T-helper 17 cell (primary cell): Measurements from ENCODE around the gene GLS. TPM values are rescaled to one million over a fixed set of nuclear protein-coding genes. Genes with fewer than 3 reads are reported as not detected.

ENCODE experiments used
- ATAC-seq: fragments of 150-1000 bp; cut with Tn5 transposase; 2 replicates; pipeline ENCODE4 v1.10.0; 2021; ENCODE audit warnings: mild to moderate bottlenecking, moderate library complexity
- DNase-seq, 3 donors: peaks; one replicate each; pipeline versions ENCODE4 v3.0.0 to v3.0.0-alpha.2; 2020 to 2021
- H3K9me3 ChIP-seq: one replicate; pipeline ENCODE4 v1.7.0; 2013; ENCODE audit warnings: low read length, mild to moderate bottlenecking; ENCODE audit not compliant: control insufficient read depth, poor library complexity, severe bottlenecking
- H3K27ac Mint-ChIP-seq: one replicate; pipeline ENCODE4 v1.8.0; 2022; ENCODE audit warnings: mild to moderate bottlenecking, moderate library complexity, mixed read lengths
- H3K27me3 Mint-ChIP-seq: one replicate; pipeline ENCODE4 v1.8.0; 2022; ENCODE audit warnings: mixed read lengths
- H3K36me3 Mint-ChIP-seq: one replicate; pipeline ENCODE4 v1.8.0; 2022; ENCODE audit warnings: low read depth, mixed read lengths
- H3K4me1 Mint-ChIP-seq: one replicate; pipeline ENCODE4 v1.8.0; 2022; ENCODE audit warnings: mild to moderate bottlenecking, mixed read lengths
- H3K4me3 Mint-ChIP-seq: one replicate; pipeline ENCODE4 v1.8.0; 2022; ENCODE audit warnings: mild to moderate bottlenecking, moderate library complexity, mixed read lengths
- total RNA-seq, 4 donors: library from RNA in 2 of 4; stranded (reverse) in 2 of 4; gene quantifications; one replicate each; pipeline ENCODE4 v1.2.3 and lab custom pipeline; 2022 to 2026

Gene GLS
- total RNA-seq (100 to 1,000 TPM; 264 to 292 TPM), total RNA-seq (lab: John Stamatoyannopoulos, UW) (240 to 315 reads per million in 2 donors)

DNA sequence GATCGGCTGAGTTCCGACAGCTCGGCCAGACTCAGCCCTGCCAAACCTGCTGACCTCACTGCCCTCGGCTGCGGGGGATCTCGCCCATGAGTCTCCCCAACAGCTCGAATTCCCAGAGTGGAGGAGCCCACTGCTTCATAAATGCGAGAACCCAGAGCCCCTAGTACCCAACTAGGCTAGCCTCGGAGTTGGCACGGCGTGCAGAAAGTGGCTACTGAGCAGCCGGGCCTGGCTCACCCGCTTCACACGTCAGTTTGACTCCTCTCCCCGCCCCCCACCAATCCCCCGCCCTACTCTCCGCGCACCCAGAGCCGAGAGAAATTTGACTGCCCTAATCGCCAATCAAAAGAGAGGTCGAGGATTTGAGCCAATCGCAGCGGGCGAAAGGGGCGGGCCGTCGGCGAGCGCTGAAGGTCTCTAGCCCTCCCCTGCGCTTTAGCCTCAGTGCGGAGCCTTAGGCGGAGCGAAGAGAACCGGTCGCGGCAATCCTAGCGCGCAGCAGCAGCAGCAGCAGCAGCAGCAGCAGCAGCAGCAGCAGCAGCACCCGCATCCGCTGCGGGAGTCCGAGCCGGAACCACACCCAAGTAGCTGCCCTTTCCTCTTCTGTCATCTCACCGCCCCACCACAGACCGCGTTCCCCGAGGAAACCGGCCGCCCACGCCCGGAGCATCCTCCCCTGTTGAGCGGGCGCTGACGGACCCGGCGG, at the start of gene GLS:
GLS (plus strand) TSS at position 444 of the 706 bp plus-strand sequence. CDS start 264 bp downstream, outside the sequence.
- ATAC-seq (peak; percentile 79), DNase-seq (peak; percentile 86 to 95 (median 94))
- H3K4me3 Mint-ChIP-seq = peak within 1 kb of the TSS; percentile 98
- H3K27ac Mint-ChIP-seq = peak within 1 kb of the TSS; percentile 98
- peaks cover 7% of the 10 kb centered on the region for H3K36me3 Mint-ChIP-seq
- H3K27me3 Mint-ChIP-seq = no peaks in the 10 kb centered on the region
- no peaks in the 10 kb centered on the region for H3K9me3 ChIP-seq
- peaks cover 36% of the 10 kb centered on the region for H3K4me1 Mint-ChIP-seq

- H3K9me3 ChIP-seq = no peaks in the 10 kb centered on the region
- Mint-ChIP-seq H3K36me3 (peaks cover 4% of the 10 kb centered on the region), H3K27me3 (peaks cover 6% of the 10 kb centered on the region), H3K4me1 (no peaks in the 10 kb centered on the region), H3K4me3 (no peak overlapping the region), H3K27ac (no peak overlapping the region)
- DNase-seq (no peak), ATAC-seq (no peak)
Measured at GRCh38 chr2:190831941-190832340, 48.7 kb upstream of the GLS start.

- H3K4me3 Mint-ChIP-seq = no peak overlapping the region
- H3K36me3 Mint-ChIP-seq = peaks cover 7% of the 10 kb centered on the region
- no peaks in the 10 kb centered on the region for H3K4me1 Mint-ChIP-seq
- H3K9me3 ChIP-seq = no peaks in the 10 kb centered on the region
- peaks cover 10% of the 10 kb centered on the region for H3K27me3 Mint-ChIP-seq
- DNase-seq = no peak
- no peak overlapping the region for H3K27ac Mint-ChIP-seq
- ATAC-seq = no peak
Measured at GRCh38 chr2:190834890-190835208, 45.8 kb upstream of the GLS start.

DNA sequence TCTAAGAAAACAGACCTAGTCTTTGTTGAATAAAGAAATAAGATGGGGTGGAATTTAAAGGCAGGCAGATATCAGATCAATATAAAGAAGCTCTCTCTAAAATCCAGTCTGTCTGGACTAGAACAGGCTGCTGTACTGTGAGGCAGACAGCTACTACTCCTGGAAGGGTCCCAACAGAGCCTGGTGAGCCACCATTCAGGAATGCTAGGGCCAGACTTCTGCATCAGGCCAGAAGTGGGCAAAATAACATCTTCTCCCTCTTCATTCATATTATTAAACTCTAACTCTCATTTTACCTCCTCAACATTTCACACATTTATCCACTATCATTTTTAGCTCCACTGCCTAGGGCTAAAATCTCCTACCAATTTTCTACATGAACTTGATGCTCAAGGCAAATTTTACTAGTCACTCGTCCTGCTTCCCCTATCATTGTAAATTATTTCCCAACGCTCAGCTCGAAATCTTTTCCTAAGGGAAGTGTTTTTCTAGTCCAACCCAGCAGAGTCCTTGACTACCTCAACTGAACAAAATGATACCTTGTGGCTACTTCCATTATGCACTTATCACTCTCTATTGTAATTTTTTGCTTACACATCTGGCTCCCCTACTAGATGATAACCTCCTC, 45.2 kb upstream of the GLS start:
- DNase-seq (no peak), ATAC-seq (no peak)
- no peaks in the 10 kb centered on the region for H3K4me1 Mint-ChIP-seq
- H3K36me3 Mint-ChIP-seq = peaks cover 7% of the 10 kb centered on the region
- no peak overlapping the region for H3K4me3 Mint-ChIP-seq
- H3K27ac Mint-ChIP-seq = no peak overlapping the region
- H3K9me3 ChIP-seq = no peaks in the 10 kb centered on the region
- H3K27me3 Mint-ChIP-seq = peaks cover 10% of the 10 kb centered on the region

- ATAC-seq (no peak), DNase-seq (no peak)
- Mint-ChIP-seq H3K27me3 (peaks cover 10% of the 10 kb centered on the region), H3K36me3 (peaks cover 7% of the 10 kb centered on the region), H3K4me3 (no peak overlapping the region), H3K27ac (no peak overlapping the region), H3K4me1 (no peaks in the 10 kb centered on the region)
- H3K9me3 ChIP-seq = no peaks in the 10 kb centered on the region
Measured at GRCh38 chr2:190836767-190837166, 43.9 kb upstream of the GLS start.

DNA sequence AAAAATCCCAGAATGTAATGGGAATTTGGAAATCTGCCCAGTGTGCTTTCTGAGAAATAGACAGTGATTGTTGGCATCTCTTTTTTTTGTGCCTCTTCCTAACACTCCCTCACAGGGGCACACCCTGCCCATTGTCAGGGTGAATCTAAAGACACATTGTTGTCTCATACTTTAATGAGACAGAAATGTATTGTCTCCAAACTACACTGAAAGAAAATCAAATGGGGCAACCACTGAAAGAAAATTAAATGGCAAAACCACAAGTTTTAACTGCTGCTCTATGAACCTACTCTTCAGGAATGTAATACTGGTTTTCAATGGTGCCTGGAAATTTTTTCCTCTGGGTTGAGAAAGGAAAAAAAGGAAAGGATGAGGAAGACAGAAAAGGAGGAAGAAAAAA, 43.2 kb upstream of the GLS start:
- ATAC-seq = no peak
- H3K27me3 Mint-ChIP-seq = peaks cover 10% of the 10 kb centered on the region
- DNase-seq = no peak
- H3K36me3 Mint-ChIP-seq = peaks cover 8% of the 10 kb centered on the region
- H3K9me3 ChIP-seq = no peaks in the 10 kb centered on the region
- peak overlapping the region; percentile 71 for H3K27ac Mint-ChIP-seq
- no peak overlapping the region for H3K4me3 Mint-ChIP-seq
- no peaks in the 10 kb centered on the region for H3K4me1 Mint-ChIP-seq

DNA sequence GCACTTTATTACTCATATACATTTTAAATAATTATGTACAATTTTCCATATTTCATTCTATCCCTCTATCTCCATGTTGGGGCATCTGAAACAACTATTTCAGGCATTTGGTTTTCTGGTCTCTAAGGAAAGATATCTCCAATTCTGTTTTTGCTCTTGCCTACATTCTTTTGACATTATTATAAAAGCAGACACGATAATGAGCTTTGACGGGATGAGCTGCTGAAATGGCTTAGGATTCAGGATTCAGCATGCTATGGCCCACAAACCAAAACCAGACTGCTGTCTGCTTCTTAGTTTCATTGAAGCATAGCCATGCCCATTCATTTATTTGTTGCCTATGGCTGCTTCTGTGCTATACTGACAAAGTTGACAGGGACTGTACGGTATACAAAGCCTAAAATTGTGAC, 42.7 kb upstream of the GLS start:
- Mint-ChIP-seq H3K4me3 (no peak overlapping the region), H3K4me1 (no peaks in the 10 kb centered on the region), H3K27ac (peak overlapping the region; percentile 71), H3K27me3 (peaks cover 10% of the 10 kb centered on the region), H3K36me3 (peaks cover 9% of the 10 kb centered on the region)
- no peaks in the 10 kb centered on the region for H3K9me3 ChIP-seq
- no peak for ATAC-seq
- DNase-seq = no peak

GRCh38 chr2:190838492-190838910, 42.1 kb upstream of the GLS start:
- H3K36me3 Mint-ChIP-seq = peaks cover 9% of the 10 kb centered on the region
- H3K4me1 Mint-ChIP-seq = no peaks in the 10 kb centered on the region
- peaks cover 10% of the 10 kb centered on the region for H3K27me3 Mint-ChIP-seq
- no peak for DNase-seq
- no peak overlapping the region for H3K27ac Mint-ChIP-seq
- H3K9me3 ChIP-seq = no peaks in the 10 kb centered on the region
- ATAC-seq = no peak
- no peak overlapping the region for H3K4me3 Mint-ChIP-seq

- Mint-ChIP-seq H3K4me1 (no peaks in the 10 kb centered on the region), H3K27ac (no peak overlapping the region), H3K36me3 (peaks cover 7% of the 10 kb centered on the region), H3K4me3 (no peak overlapping the region), H3K27me3 (peaks cover 8% of the 10 kb centered on the region)
- DNase-seq (no peak), ATAC-seq (no peak)
- H3K9me3 ChIP-seq = no peaks in the 10 kb centered on the region
Measured at GRCh38 chr2:190840569-190841172, 40.0 kb upstream of the GLS start.

DNA sequence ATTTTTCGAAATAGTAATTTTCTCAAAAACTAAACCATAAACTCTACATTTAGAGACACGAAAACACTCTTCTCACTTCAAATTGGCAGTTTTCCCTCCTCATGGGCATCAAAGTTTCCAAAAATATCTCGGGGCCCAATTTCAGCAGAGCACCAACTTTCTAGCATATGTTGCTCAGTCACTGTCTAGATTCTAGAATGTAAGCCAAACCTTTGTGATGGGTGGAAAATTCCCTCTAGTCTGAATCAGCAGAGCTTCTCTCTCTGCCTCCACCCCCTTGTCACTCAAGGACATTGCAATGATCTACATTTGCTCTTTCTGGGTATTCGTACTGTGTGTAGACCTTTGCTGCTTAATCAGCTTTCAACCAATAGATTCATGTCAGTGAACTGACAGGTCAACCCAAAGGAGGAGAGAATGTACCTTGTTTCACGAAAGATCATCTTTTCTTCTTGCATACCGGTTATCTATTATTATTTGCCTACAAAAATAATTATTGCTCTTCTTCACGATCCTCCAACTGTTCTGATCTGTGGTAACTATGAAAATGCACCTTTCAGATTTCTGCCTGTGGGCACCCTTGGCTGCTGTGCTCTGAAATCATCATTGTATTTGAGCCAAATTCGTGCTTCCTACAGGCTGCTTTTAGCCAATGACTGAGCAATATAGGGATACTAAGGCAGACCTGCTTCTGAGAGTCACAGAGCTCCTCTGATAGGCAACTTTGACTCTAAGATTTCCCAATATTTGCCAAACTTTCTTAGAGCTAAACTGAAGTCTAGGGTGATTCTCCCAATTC, 38.7 kb upstream of the GLS start:
- Mint-ChIP-seq H3K27ac (no peak overlapping the region), H3K27me3 (peaks cover 4% of the 10 kb centered on the region), H3K36me3 (peaks cover 5% of the 10 kb centered on the region), H3K4me1 (no peaks in the 10 kb centered on the region), H3K4me3 (no peak overlapping the region)
- H3K9me3 ChIP-seq = no peaks in the 10 kb centered on the region
- no peak for DNase-seq
- ATAC-seq = no peak

DNA sequence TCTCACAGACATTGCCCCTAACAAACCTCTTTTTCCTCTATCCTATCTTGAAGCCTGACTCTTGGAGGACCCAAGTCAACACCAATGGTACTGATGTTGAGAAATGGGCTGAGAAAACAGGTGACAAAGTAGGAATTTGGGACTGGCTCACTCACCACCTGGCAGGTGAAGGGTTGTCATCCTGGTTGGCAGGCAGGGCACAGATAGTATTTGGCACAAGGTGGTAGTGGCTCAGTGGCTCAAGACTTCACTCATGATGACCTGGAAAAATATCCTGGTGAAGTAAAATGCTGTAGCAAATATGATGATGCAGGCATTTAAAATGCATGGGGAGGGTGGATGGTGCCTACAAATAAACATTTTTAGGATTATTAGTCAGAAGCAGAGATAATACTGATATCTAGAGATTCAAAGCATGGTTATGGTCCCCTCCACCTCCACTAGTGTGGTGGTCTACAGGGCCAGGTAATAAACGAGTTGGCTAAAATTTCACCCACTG, 38.0 kb upstream of the GLS start:
- no peaks in the 10 kb centered on the region for H3K9me3 ChIP-seq
- Mint-ChIP-seq H3K27ac (no peak overlapping the region), H3K36me3 (peaks cover 2% of the 10 kb centered on the region), H3K4me1 (no peaks in the 10 kb centered on the region), H3K27me3 (peaks cover 4% of the 10 kb centered on the region), H3K4me3 (no peak overlapping the region)
- DNase-seq (no peak), ATAC-seq (no peak)

DNA sequence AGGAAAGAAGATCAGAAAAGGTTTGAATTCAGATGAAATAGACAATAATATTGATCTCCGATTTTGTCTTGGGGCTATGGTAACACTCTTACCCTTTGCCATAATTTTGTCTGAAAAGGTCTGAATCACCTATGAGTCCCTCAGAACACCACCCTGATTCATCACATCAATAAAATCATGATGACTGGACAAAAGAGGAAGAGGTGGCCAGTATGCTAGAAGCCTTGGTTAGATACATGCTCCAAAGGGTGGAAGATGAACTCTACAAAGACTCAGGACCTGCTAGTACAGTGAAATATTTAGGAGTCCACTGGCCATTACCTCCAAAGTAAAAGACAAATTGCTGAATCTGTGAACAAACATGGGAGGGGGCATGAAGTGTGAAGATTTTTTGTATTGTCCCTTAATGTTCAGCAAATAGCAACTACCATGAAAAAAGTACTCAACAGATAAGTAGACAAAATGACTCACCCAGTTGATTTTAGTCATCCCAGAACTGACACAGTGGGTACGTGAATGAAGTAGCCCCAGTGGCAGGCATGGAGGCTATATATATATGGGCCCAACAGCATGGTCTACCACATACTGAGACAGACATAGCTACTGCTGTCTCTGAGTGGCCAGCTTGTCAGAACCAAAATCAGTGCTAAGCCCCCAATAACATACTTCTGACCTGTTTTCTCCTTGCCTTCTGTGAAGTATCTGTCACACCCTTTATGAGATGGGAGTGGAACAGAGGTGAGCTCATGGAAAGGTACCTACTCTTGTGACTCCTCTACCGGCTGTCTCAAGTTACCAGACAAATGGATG, 36.5 kb upstream of the GLS start:
- no peaks in the 10 kb centered on the region for H3K9me3 ChIP-seq
- peaks cover 2% of the 10 kb centered on the region for H3K36me3 Mint-ChIP-seq
- no peaks in the 10 kb centered on the region for H3K4me1 Mint-ChIP-seq
- no peaks in the 10 kb centered on the region for H3K27me3 Mint-ChIP-seq
- ATAC-seq (no peak), DNase-seq (no peak)
- H3K4me3 Mint-ChIP-seq = no peak overlapping the region
- H3K27ac Mint-ChIP-seq = peak overlapping the region; percentile 27
